SK-N-SH treated with all-trans-retinoic acid at 6 μM for 48 hours (cell line): ENCODE data around the gene TGM3.

ENCODE experiments used
- ATAC-seq: fragments of 200-7000 bp; cut with Tn5 transposase; 3 replicates; pipeline ENCODE4 v1.9.1; 2020; ENCODE audit warnings: mild to moderate bottlenecking, moderate library complexity
- ARNTL ChIP-seq: fragments of 450-650 bp; formaldehyde crosslinking; IDR thresholded peaks from 2 replicates; pipeline ENCODE4 v1.5.0; 2020; ENCODE audit warnings: low read depth, mild to moderate bottlenecking, moderate library complexity, borderline replicate concordance
- BACH2 ChIP-seq: fragments of 250-450 bp; sonication (Bioruptor Pico); IDR thresholded peaks from 2 replicates; pipeline ENCODE4 v1.9.0; 2021; ENCODE audit warnings: mild to moderate bottlenecking, borderline replicate concordance
- CREB5 ChIP-seq: fragments of 250-450 bp; sonication (Bioruptor Pico); IDR thresholded peaks from 2 replicates; pipeline ENCODE4 v1.5.1; 2020; ENCODE audit warnings: low read depth, mild to moderate bottlenecking, moderate library complexity
- CSDC2 ChIP-seq: fragments of 250-450 bp; sonication (Bioruptor Pico); IDR thresholded peaks from 2 replicates; pipeline ENCODE4 v1.5.0; 2020; ENCODE audit warnings: mild to moderate bottlenecking, moderate library complexity
- ESRRG ChIP-seq: fragments of 250-450 bp; sonication (Bioruptor Pico); IDR thresholded peaks from 2 replicates; pipeline ENCODE4 v1.6.1; 2021; ENCODE audit warnings: mild to moderate bottlenecking
- ISL1 ChIP-seq: fragments of 250-450 bp; sonication (Bioruptor Pico); IDR thresholded peaks from 2 replicates; pipeline ENCODE4 v2.1.2; 2022; ENCODE audit warnings: mild to moderate bottlenecking, moderate library complexity
- OSR1 ChIP-seq: fragments of 250-450 bp; sonication (Bioruptor Pico); IDR thresholded peaks from 2 replicates; pipeline ENCODE4 v1.8.0; 2022; ENCODE audit warnings: moderate library complexity, mild to moderate bottlenecking, inconsistent platforms
- PPARA ChIP-seq: fragments of 250-450 bp; sonication (Bioruptor Pico); IDR thresholded peaks from 2 replicates; pipeline ENCODE4 v1.5.0; 2020; ENCODE audit warnings: mild to moderate bottlenecking, borderline replicate concordance
- RARB ChIP-seq: fragments of 250-450 bp; sonication (Bioruptor Pico); IDR thresholded peaks from 2 replicates; pipeline ENCODE4 v1.8.0; 2021; ENCODE audit warnings: mild to moderate bottlenecking, moderate library complexity
- SNAI2 ChIP-seq: fragments of 250-450 bp; sonication (Bioruptor Pico); IDR thresholded peaks from 2 replicates; pipeline ENCODE4 v1.5.0; 2020; ENCODE audit warnings: mild to moderate bottlenecking, moderate library complexity
- TCF4 ChIP-seq: fragments of 250-450 bp; sonication (Bioruptor Pico); IDR thresholded peaks from 2 replicates; pipeline ENCODE4 v1.8.0; 2021; ENCODE audit warnings: mild to moderate bottlenecking, moderate library complexity, borderline replicate concordance
- TSHZ2 ChIP-seq: fragments of 250-450 bp; sonication (Bioruptor Pico); IDR thresholded peaks from 2 replicates; pipeline ENCODE4 v1.5.0; 2020; ENCODE audit warnings: mild to moderate bottlenecking, moderate library complexity
- ZC3H10 ChIP-seq: fragments of 250-450 bp; sonication (Bioruptor Pico); IDR thresholded peaks from 2 replicates; pipeline ENCODE4 v1.5.1; 2021; ENCODE audit warnings: mild to moderate bottlenecking, moderate library complexity
- ZFP30 ChIP-seq: fragments of 450-650 bp; formaldehyde crosslinking; IDR thresholded peaks from 2 replicates; pipeline ENCODE4 v1.5.0; 2022; ENCODE audit warnings: mild to moderate bottlenecking, moderate library complexity
- ZNF565 ChIP-seq: fragments of 450-650 bp; formaldehyde crosslinking; conservative IDR thresholded peaks from 2 replicates; pipeline ENCODE4 v1.5.0; 2020; ENCODE audit warnings: low read depth, mild to moderate bottlenecking, moderate library complexity
- ZNF70 ChIP-seq: fragments of 450-650 bp; formaldehyde crosslinking; IDR thresholded peaks from 2 replicates; pipeline ENCODE4 v1.5.0; 2020; ENCODE audit warnings: mild to moderate bottlenecking, moderate library complexity
- ZNF8 ChIP-seq: fragments of 450-650 bp; formaldehyde crosslinking; IDR thresholded peaks from 2 replicates; pipeline ENCODE4 v1.5.0; 2020; ENCODE audit warnings: mild to moderate bottlenecking, moderate library complexity
- TF ChIP-seq, protein P1 (sequence below): fragments of 250-450 bp; sonication (Bioruptor Pico); IDR thresholded peaks from 2 replicates; pipeline ENCODE4 v1.8.0; 2020; ENCODE audit warnings: mild to moderate bottlenecking, moderate library complexity, borderline replicate concordance
- TF ChIP-seq, protein P2 (sequence below): fragments of 250-450 bp; sonication (Bioruptor Pico); IDR thresholded peaks from 2 replicates; pipeline ENCODE4 v1.5.1; 2021; ENCODE audit warnings: mild to moderate bottlenecking, moderate library complexity

The TGM3 gene

GRCh38 chr20:2314759-2315439, 19.1 kb downstream of the TGM3 start (continued):
- TF ChIP-seq, protein P1, sequence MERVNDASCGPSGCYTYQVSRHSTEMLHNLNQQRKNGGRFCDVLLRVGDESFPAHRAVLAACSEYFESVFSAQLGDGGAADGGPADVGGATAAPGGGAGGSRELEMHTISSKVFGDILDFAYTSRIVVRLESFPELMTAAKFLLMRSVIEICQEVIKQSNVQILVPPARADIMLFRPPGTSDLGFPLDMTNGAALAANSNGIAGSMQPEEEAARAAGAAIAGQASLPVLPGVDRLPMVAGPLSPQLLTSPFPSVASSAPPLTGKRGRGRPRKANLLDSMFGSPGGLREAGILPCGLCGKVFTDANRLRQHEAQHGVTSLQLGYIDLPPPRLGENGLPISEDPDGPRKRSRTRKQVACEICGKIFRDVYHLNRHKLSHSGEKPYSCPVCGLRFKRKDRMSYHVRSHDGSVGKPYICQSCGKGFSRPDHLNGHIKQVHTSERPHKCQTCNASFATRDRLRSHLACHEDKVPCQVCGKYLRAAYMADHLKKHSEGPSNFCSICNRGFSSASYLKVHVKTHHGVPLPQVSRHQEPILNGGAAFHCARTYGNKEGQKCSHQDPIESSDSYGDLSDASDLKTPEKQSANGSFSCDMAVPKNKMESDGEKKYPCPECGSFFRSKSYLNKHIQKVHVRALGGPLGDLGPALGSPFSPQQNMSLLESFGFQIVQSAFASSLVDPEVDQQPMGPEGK = no peak
- no peak for TF ChIP-seq OSR1 (CRISPR knock-in tag)
- TF ChIP-seq, protein P2, sequence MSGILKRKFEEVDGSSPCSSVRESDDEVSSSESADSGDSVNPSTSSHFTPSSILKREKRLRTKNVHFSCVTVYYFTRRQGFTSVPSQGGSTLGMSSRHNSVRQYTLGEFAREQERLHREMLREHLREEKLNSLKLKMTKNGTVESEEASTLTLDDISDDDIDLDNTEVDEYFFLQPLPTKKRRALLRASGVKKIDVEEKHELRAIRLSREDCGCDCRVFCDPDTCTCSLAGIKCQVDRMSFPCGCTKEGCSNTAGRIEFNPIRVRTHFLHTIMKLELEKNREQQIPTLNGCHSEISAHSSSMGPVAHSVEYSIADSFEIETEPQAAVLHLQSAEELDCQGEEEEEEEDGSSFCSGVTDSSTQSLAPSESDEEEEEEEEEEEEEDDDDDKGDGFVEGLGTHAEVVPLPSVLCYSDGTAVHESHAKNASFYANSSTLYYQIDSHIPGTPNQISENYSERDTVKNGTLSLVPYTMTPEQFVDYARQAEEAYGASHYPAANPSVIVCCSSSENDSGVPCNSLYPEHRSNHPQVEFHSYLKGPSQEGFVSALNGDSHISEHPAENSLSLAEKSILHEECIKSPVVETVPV = no peak
- no peak for TF ChIP-seq ARNTL (CRISPR knock-in tag)
- TF ChIP-seq ZC3H10 = no peak
- no peak for TF ChIP-seq PPARA (CRISPR knock-in tag)
- no peak for TF ChIP-seq CSDC2 (CRISPR knock-in tag)

DNA sequence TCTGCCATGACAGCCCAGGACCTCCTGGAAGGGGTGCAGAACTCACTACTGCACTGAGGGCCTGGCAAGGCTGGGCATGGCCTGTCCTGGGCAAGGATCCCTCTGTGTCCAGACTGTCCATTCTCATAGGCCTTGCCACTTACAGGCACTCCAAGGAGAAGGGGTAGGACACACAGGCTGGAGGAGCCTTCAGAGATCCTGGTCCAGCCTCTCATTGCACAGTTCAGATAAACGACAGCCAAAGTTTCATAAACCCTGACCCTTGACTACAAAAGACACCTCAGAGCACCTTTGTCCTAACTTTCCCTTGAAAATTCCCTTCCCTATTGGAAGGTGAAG, 19.6 kb downstream of the TGM3 start:
- no peak for ATAC-seq
- TF ChIP-seq ZC3H10 (no peak), RARB (no peak), CREB5 (CRISPR knock-in tag) (no peak), ZNF565 (CRISPR knock-in tag) (no peak), ARNTL (CRISPR knock-in tag) (no peak), TSHZ2 (CRISPR knock-in tag) (no peak), BACH2 (no peak), ISL1 (CRISPR knock-in tag) (no peak), ZFP30 (CRISPR knock-in tag) (no peak), PPARA (CRISPR knock-in tag) (no peak)

DNA sequence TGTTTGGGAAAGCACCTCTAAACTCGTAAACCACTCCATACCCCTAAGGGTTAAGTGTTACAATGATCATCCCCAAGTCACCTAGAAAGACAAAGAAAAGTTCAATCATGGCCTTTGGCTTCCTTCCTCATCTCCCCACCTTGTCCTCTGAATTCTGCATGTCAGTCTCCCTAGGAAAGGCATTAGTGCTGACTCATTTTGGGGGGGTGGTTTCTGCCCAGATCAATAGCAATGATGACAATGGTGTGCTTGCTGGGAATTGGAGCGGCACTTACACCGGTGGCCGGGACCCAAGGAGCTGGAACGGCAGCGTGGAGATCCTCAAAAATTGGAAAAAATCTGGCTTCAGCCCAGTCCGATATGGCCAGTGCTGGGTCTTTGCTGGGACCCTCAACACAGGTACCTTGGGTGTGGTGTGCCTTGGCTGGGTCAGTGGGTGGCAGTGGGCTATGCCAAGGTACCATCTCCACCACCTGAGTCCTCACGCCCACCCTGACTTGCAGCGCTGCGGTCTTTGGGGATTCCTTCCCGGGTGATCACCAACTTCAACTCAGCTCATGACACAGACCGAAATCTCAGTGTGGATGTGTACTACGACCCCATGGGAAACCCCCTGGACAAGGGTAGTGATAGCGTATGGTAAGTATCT, 21.2 kb downstream of the TGM3 start:
- ATAC-seq = no peak
- TF ChIP-seq ESRRG (no peak), ZNF70 (no peak), ZNF8 (CRISPR knock-in tag) (no peak), CREB5 (CRISPR knock-in tag) (no peak), ZFP30 (CRISPR knock-in tag) (no peak)

- no peak for ATAC-seq
- TF ChIP-seq TCF4 (CRISPR knock-in tag) (no peak), SNAI2 (no peak), BACH2 (no peak), ZNF70 (no peak), ISL1 (CRISPR knock-in tag) (no peak)
- TF ChIP-seq, all 23 proteins: peak for 0
Measured at GRCh38 chr20:2320813-2321658, 25.2 kb downstream of the TGM3 start.
